ENCODE results near the gene OR5B21.

The OR5B21 gene

GRCh38 chr11:58505849-58506248, 2.1 kb downstream of the OR5B21 start:
- peak overlapping the region; percentile 80 for H3K27ac Mint-ChIP-seq
- H3K4me1 Mint-ChIP-seq (ENCODE audit: low read depth): peaks cover 29% of the 10 kb centered on the region

GRCh38 chr11:58504232-58504631, 3.7 kb downstream of the OR5B21 start:
- Mint-ChIP-seq H3K36me3 (ENCODE audit: low read depth) (peaks cover 20% of the 10 kb centered on the region), H3K4me1 (ENCODE audit: low read depth) (peaks cover 31% of the 10 kb centered on the region), H3K27me3 (no peaks in the 10 kb centered on the region), H3K9me3 (no peaks in the 10 kb centered on the region), H3K4me3 (peak overlapping the region; percentile 17), H3K27ac (peak overlapping the region; percentile 13)

More at GRCh38 chr11:58505849-58506248, 2.1 kb downstream of the OR5B21 start:
- no peaks in the 10 kb centered on the region for H3K9me3 Mint-ChIP-seq
- no peaks in the 10 kb centered on the region for H3K27me3 Mint-ChIP-seq
- H3K4me3 Mint-ChIP-seq: peak overlapping the region; percentile 27
- peaks cover 20% of the 10 kb centered on the region for H3K36me3 Mint-ChIP-seq (ENCODE audit: low read depth)

GRCh38 chr11:58503361-58503856, 4.5 kb downstream of the OR5B21 start:
- Mint-ChIP-seq H3K4me3 (peak overlapping the region; percentile 3), H3K4me1 (ENCODE audit: low read depth) (peaks cover 39% of the 10 kb centered on the region), H3K27me3 (no peaks in the 10 kb centered on the region), H3K27ac (no peak overlapping the region), H3K9me3 (no peaks in the 10 kb centered on the region), H3K36me3 (ENCODE audit: low read depth) (peaks cover 20% of the 10 kb centered on the region)

- no peaks in the 10 kb centered on the region for H3K27me3 Mint-ChIP-seq
- peaks cover 44% of the 10 kb centered on the region for H3K4me1 Mint-ChIP-seq (ENCODE audit: low read depth)
- H3K9me3 Mint-ChIP-seq: no peaks in the 10 kb centered on the region
- H3K27ac Mint-ChIP-seq: no peak overlapping the region
- no peak overlapping the region for H3K4me3 Mint-ChIP-seq
- H3K36me3 Mint-ChIP-seq (ENCODE audit: low read depth): peaks cover 10% of the 10 kb centered on the region
Observed at GRCh38 chr11:58502004-58502403, 5.9 kb downstream of the OR5B21 start.

GRCh38 chr11:58498464-58498863, 9.4 kb downstream of the OR5B21 start:
- H3K27me3 Mint-ChIP-seq: no peaks in the 10 kb centered on the region
- H3K27ac Mint-ChIP-seq: peak overlapping the region; percentile 23
- H3K36me3 Mint-ChIP-seq (ENCODE audit: low read depth): peaks cover 5% of the 10 kb centered on the region
- H3K4me3 Mint-ChIP-seq: no peak overlapping the region
- H3K9me3 Mint-ChIP-seq: no peaks in the 10 kb centered on the region
- peaks cover 51% of the 10 kb centered on the region for H3K4me1 Mint-ChIP-seq (ENCODE audit: low read depth)

GRCh38 chr11:58497951-58498350, 10.0 kb downstream of the OR5B21 start:
- H3K27me3 Mint-ChIP-seq: no peaks in the 10 kb centered on the region
- H3K4me3 Mint-ChIP-seq: no peak overlapping the region
- H3K9me3 Mint-ChIP-seq: no peaks in the 10 kb centered on the region
- H3K4me1 Mint-ChIP-seq (ENCODE audit: low read depth): peaks cover 52% of the 10 kb centered on the region
- peak overlapping the region; percentile 14 for H3K27ac Mint-ChIP-seq
- H3K36me3 Mint-ChIP-seq (ENCODE audit: low read depth): peaks cover under 1% of the 10 kb centered on the region

GRCh38 chr11:58495906-58496305, 12.0 kb downstream of the OR5B21 start:
- H3K36me3 Mint-ChIP-seq (ENCODE audit: low read depth): peaks cover 3% of the 10 kb centered on the region
- no peak overlapping the region for H3K4me3 Mint-ChIP-seq
- no peak overlapping the region for H3K27ac Mint-ChIP-seq
- no peaks in the 10 kb centered on the region for H3K27me3 Mint-ChIP-seq
- no peaks in the 10 kb centered on the region for H3K9me3 Mint-ChIP-seq
- peaks cover 55% of the 10 kb centered on the region for H3K4me1 Mint-ChIP-seq (ENCODE audit: low read depth)

GRCh38 chr11:58494101-58494500, 13.8 kb downstream of the OR5B21 start:
- H3K9me3 Mint-ChIP-seq: no peaks in the 10 kb centered on the region
- peaks cover 3% of the 10 kb centered on the region for H3K36me3 Mint-ChIP-seq (ENCODE audit: low read depth)
- H3K27ac Mint-ChIP-seq: no peak overlapping the region
- H3K4me3 Mint-ChIP-seq: no peak overlapping the region
- H3K4me1 Mint-ChIP-seq (ENCODE audit: low read depth): peaks cover 51% of the 10 kb centered on the region
- no peaks in the 10 kb centered on the region for H3K27me3 Mint-ChIP-seq

GRCh38 chr11:58493676-58494075, 14.2 kb downstream of the OR5B21 start:
- H3K4me1 Mint-ChIP-seq (ENCODE audit: low read depth): peaks cover 47% of the 10 kb centered on the region
- peaks cover 3% of the 10 kb centered on the region for H3K36me3 Mint-ChIP-seq (ENCODE audit: low read depth)
- no peaks in the 10 kb centered on the region for H3K27me3 Mint-ChIP-seq
- peak overlapping the region; percentile 10 for H3K27ac Mint-ChIP-seq
- no peak overlapping the region for H3K4me3 Mint-ChIP-seq
- H3K9me3 Mint-ChIP-seq: no peaks in the 10 kb centered on the region

GRCh38 chr11:58490827-58491226, 17.1 kb downstream of the OR5B21 start:
- Mint-ChIP-seq H3K27ac (no peak overlapping the region), H3K36me3 (ENCODE audit: low read depth) (peaks cover 3% of the 10 kb centered on the region), H3K4me3 (no peak overlapping the region), H3K4me1 (ENCODE audit: low read depth) (peaks cover 20% of the 10 kb centered on the region), H3K9me3 (peaks cover 4% of the 10 kb centered on the region), H3K27me3 (no peaks in the 10 kb centered on the region)

GRCh38 chr11:58487170-58487569, 20.7 kb downstream of the OR5B21 start:
- no peaks in the 10 kb centered on the region for H3K36me3 Mint-ChIP-seq (ENCODE audit: low read depth)
- H3K27ac Mint-ChIP-seq: no peak overlapping the region
- no peaks in the 10 kb centered on the region for H3K4me1 Mint-ChIP-seq (ENCODE audit: low read depth)
- H3K4me3 Mint-ChIP-seq: no peak overlapping the region
- H3K27me3 Mint-ChIP-seq: peaks cover 3% of the 10 kb centered on the region
- peaks cover 4% of the 10 kb centered on the region for H3K9me3 Mint-ChIP-seq

- Mint-ChIP-seq H3K27ac (no peak overlapping the region), H3K4me3 (no peak overlapping the region), H3K9me3 (peaks cover 4% of the 10 kb centered on the region), H3K4me1 (ENCODE audit: low read depth) (no peaks in the 10 kb centered on the region), H3K27me3 (peaks cover 3% of the 10 kb centered on the region), H3K36me3 (ENCODE audit: low read depth) (no peaks in the 10 kb centered on the region)
Observed at GRCh38 chr11:58485961-58486360, 21.9 kb downstream of the OR5B21 start.

- Mint-ChIP-seq H3K9me3 (peaks cover 40% of the 10 kb centered on the region), H3K27ac (no peak overlapping the region), H3K4me3 (no peak overlapping the region), H3K27me3 (peaks cover 11% of the 10 kb centered on the region), H3K4me1 (ENCODE audit: low read depth) (no peaks in the 10 kb centered on the region), H3K36me3 (ENCODE audit: low read depth) (no peaks in the 10 kb centered on the region)
Observed at GRCh38 chr11:58471892-58472291, 36.0 kb downstream of the OR5B21 start.

- peaks cover 5% of the 10 kb centered on the region for H3K27me3 Mint-ChIP-seq
- H3K4me1 Mint-ChIP-seq (ENCODE audit: low read depth): no peaks in the 10 kb centered on the region
- H3K36me3 Mint-ChIP-seq (ENCODE audit: low read depth): no peaks in the 10 kb centered on the region
- no peak overlapping the region for H3K27ac Mint-ChIP-seq
- peaks cover 10% of the 10 kb centered on the region for H3K9me3 Mint-ChIP-seq
- H3K4me3 Mint-ChIP-seq: no peak overlapping the region
Observed at GRCh38 chr11:58466293-58466692, 41.6 kb downstream of the OR5B21 start.

- Mint-ChIP-seq H3K27ac (no peak overlapping the region), H3K9me3 (peaks cover 10% of the 10 kb centered on the region), H3K36me3 (ENCODE audit: low read depth) (no peaks in the 10 kb centered on the region), H3K4me3 (no peak overlapping the region), H3K27me3 (peaks cover 5% of the 10 kb centered on the region), H3K4me1 (ENCODE audit: low read depth) (no peaks in the 10 kb centered on the region)
Observed at GRCh38 chr11:58465690-58466089, 42.2 kb downstream of the OR5B21 start.

Measured in stimulated activated naive CD8-positive, alpha-beta T cell treated with anti-CD3 and anti-CD28 coated beads, Interleukin-15, Interleukin-2, amounts not matched to agents 100 ng/mL and 50 ng/mL, for 24 hours (primary cell).